DND-41 (cell line): ENCODE results near the gene CHERP.

ENCODE experiments used
- CTCF ChIP-seq: IDR thresholded peaks from 2 replicates; pipeline ENCODE4 v1.5.1; 2012; ENCODE audit warnings: borderline replicate concordance, low read length, moderate library complexity, mild to moderate bottlenecking; ENCODE audit not compliant: poor library complexity, severe bottlenecking; ENCODE audit errors: extremely low read depth
- EZH2 ChIP-seq: IDR thresholded peaks from 3 replicates; pipeline ENCODE4 v1.6.1; 2012; ENCODE audit warnings: borderline replicate concordance, low read depth, mild to moderate bottlenecking, moderate library complexity, low read length, inconsistent platforms; ENCODE audit not compliant: severe bottlenecking

GRCh38 chr19:16472992-16473391 is 69.2 kb downstream of the CHERP start:
- TF ChIP-seq EZH2 (no peak), CTCF (no peak)
